DND-41 (cell line): Measurements from ENCODE around the gene ZDHHC14.

Experiments used
- CTCF ChIP-seq: IDR thresholded peaks from 2 replicates; pipeline ENCODE4 v1.5.1; 2012; ENCODE audit warnings: borderline replicate concordance, low read length, moderate library complexity, mild to moderate bottlenecking; ENCODE audit not compliant: poor library complexity, severe bottlenecking; ENCODE audit errors: extremely low read depth
- EZH2 ChIP-seq: IDR thresholded peaks from 3 replicates; pipeline ENCODE4 v1.6.1; 2012; ENCODE audit warnings: borderline replicate concordance, low read depth, mild to moderate bottlenecking, moderate library complexity, low read length, inconsistent platforms; ENCODE audit not compliant: severe bottlenecking

- TF ChIP-seq CTCF = no peak
- no peak for TF ChIP-seq EZH2
Measured at GRCh38 chr6:157427969-157428368, 47.0 kb downstream of the ZDHHC14 start.
